ENCODE results near the gene SPPL2B.

Gene SPPL2B

DNA sequence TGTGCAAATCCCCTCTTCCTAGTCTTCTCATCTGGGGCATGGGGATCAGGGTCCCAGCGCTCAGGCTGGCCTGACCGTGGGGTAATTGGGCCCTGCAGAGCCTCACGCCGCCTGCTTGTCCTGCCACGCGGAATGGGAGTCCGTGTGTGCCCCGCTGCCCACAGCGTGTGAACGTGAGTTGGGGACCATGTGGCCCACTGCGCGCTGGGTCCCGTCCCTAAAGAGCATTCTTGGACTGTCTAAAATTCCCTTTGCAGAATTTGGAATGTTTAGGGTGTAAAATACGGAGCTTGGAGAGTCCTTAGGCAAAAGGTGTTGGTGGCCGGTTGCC is 34.5 kb downstream of the SPPL2B start:
- TF ChIP-seq, protein P1, sequence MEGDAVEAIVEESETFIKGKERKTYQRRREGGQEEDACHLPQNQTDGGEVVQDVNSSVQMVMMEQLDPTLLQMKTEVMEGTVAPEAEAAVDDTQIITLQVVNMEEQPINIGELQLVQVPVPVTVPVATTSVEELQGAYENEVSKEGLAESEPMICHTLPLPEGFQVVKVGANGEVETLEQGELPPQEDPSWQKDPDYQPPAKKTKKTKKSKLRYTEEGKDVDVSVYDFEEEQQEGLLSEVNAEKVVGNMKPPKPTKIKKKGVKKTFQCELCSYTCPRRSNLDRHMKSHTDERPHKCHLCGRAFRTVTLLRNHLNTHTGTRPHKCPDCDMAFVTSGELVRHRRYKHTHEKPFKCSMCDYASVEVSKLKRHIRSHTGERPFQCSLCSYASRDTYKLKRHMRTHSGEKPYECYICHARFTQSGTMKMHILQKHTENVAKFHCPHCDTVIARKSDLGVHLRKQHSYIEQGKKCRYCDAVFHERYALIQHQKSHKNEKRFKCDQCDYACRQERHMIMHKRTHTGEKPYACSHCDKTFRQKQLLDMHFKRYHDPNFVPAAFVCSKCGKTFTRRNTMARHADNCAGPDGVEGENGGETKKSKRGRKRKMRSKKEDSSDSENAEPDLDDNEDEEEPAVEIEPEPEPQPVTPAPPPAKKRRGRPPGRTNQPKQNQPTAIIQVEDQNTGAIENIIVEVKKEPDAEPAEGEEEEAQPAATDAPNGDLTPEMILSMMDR (conservative IDR thresholded peaks at IDR 0.05; ENCODE audit: low read depth), result no peak
- ChIA-PET POLR2A (ENCODE audit: low non-redundant PET) (no interaction called here), CTCF (interaction anchor here (0.8 kb wide), 1 partner anchor 29 kb away, joined by 5 read pairs; no protein-coding TSS in a partner anchor)
- H3K27ac ChIP-seq, result no peak overlapping the region
- DNase-seq (ENCODE audit: low spot score), result no peak

DNA sequence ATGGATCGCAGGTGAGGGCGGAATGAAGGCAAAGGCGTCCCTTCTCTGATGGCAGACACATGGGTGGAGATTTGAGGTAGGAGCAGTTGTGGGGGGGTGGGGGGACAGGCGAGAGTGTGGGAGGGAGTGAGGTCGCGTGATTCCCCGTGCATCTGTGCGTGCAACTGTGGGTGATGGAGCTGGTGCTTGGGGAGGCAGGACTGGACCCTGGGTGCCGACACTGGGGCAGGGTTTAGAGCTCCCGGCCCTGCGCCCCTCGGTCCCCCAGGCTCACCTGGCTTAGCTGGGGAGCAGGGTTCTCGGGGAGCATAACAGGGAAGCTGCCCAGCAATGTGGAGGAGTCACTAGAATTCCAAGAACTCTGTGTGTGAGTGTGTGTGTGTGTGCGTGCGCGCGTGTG is 34.9 kb downstream of the SPPL2B start:
- TF ChIP-seq, protein P1 (conservative IDR thresholded peaks at IDR 0.05; ENCODE audit: low read depth), result no peak
- CTCF ChIA-PET, result interaction anchor here (0.8 kb wide), 1 partner anchor 28 kb away, joined by 5 read pairs; no protein-coding TSS in a partner anchor
- H3K27ac ChIP-seq, result no peak overlapping the region
- no peak for DNase-seq (ENCODE audit: low spot score)
- POLR2A ChIA-PET (ENCODE audit: low non-redundant PET), result no interaction called here

DNA sequence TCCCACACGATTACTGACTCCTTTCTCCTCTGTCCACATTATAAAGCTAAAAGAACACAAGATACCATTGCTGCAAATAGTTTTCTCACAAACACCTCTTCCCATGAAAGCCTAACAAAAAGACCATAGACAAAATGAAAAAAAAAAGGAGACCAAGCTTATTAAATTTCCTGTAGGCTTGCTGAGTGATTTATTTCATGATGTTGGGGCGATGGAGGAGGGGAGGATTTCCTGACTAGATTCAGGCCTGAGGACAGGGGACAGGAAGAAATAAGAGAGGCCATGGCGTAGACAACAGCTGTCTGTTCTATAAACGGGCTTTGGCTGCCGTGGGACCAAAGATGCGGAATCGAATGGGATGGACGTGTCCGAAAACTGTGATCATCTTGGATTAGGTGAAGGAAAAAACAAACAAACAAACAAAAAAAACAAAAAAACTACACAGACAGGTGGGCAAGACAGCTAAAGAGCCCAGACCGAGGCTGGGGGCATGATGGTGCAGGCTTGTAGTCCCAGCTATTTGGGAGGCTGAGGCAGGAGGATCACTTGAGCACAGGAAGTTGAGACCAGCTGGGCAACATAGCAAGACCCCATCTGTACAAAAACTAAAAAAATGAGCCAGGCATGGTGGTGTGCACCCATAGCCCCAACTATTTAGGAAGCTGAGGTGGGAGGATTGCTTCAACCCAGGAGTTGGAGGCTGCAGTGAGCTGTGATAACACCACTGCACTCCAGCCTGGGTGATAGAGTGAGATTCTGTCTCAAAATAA is 36.9 kb downstream of the SPPL2B start:
- H3K27ac ChIP-seq, result no peak overlapping the region
- ChIA-PET CTCF (interaction anchor here (0.6 kb wide), 1 partner anchor 484 kb away, joined by 3 read pairs; no protein-coding TSS in a partner anchor), POLR2A (ENCODE audit: low non-redundant PET) (no interaction called here)
- no peak for DNase-seq (ENCODE audit: low spot score)
- TF ChIP-seq, protein P1 (conservative IDR thresholded peaks at IDR 0.05; ENCODE audit: low read depth), result no peak

DNA sequence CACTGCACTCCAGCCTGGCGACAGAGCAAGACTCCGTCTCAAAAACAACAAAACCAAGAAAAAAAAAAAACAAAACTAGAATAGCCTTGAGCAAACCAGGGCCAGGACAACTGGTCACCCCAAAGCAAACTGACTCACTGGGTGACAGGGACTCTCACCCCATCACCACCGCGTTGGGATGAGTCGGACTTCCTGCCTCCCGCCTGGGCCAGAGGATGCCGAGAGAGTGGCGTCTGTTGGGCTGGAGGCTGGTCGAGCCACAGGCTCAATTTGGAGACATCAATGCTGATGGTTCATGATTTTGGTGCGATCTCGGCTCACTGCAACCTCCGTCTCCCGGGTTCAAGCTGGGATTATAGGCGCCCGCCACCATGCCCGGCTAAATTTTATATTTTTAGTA is 43.2 kb downstream of the SPPL2B start:
- TF ChIP-seq, protein P1 (conservative IDR thresholded peaks at IDR 0.05; ENCODE audit: low read depth), result no peak
- POLR2A ChIA-PET (ENCODE audit: low non-redundant PET), result no interaction called here
- no peak overlapping the region for H3K27ac ChIP-seq
- CTCF ChIA-PET, result no interaction called here
- DNase-seq (ENCODE audit: low spot score), result no peak

DNA sequence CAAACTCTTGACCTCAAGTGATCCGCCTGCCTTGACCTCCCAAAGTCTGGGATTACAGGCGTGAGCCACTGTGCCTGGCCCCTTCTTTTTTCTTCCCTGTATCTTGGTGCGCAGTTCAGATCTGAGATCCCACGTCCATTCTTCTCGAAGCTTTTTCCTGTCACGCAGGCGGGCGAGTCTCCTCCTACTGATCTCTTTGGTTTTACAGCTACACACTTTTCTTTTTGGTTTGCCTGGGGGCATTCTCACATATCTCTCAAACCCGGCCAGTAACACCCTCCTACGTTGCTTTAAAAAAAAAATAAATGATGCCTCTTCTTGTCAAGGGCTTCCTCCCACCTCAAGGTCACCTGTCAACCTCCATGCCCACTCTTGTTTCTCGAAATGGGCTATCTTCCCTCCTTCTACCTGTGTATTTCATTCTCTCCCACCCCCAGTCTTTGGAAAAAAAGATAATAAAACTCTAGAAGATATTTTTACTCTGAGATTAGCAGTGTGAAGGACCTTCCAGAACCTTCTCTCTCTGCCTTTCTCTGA is 43.7 kb downstream of the SPPL2B start:
- DNase-seq (ENCODE audit: low spot score), result no peak
- TF ChIP-seq, protein P1 (conservative IDR thresholded peaks at IDR 0.05; ENCODE audit: low read depth), result no peak
- ChIA-PET CTCF (no interaction called here), POLR2A (ENCODE audit: low non-redundant PET) (no interaction called here)
- H3K27ac ChIP-seq, result no peak overlapping the region

DNA sequence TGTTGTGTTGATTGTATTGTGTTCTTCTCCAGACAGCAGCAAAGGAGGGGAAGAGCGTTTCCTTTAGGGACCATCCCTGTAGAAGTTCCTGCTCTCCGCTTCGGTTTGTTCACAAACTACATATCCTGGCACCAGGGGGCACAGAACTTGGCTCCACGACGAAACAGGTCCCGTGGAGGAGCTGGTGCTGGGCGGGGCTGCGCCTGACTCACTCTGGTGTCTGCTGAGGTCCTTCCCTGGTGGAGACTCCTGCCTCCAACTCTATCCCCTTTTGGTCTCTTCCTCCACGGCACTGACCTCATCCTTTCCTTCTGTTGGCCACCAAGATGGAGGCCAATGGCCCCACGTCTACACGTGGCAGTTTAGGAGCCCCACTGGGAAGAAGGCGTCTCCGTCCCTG is 46.3 kb downstream of the SPPL2B start:
- no peak overlapping the region for H3K27ac ChIP-seq
- TF ChIP-seq, protein P1 (conservative IDR thresholded peaks at IDR 0.05; ENCODE audit: low read depth), result no peak
- CTCF ChIA-PET, result no interaction called here
- DNase-seq (ENCODE audit: low spot score), result no peak
- POLR2A ChIA-PET (ENCODE audit: low non-redundant PET), result no interaction called here

All from RWPE1 (cell line).